NCI-H460 (cell line): ENCODE results near the gene TNS3. TPM values are rescaled to one million over a fixed set of nuclear protein-coding genes. Genes with fewer than 3 reads are reported as not detected.

Source experiments
- DNase-seq: peaks from one replicate; pipeline ENCODE4 v3.0.0-alpha.2; 2016; ENCODE audit warnings: low read depth; ENCODE audit errors: extremely low read depth
- total RNA-seq: library from RNA; depleted of rRNA; stranded (reverse); fragments of >200 nt; shearing (Covaris generic); gene quantifications from 2 replicates; pipeline ENCODE4 v1.2.3, GENCODE V29; 2014

The TNS3 gene
- total RNA-seq, 1 experiment from 2014 or later = 20.0 TPM

DNA sequence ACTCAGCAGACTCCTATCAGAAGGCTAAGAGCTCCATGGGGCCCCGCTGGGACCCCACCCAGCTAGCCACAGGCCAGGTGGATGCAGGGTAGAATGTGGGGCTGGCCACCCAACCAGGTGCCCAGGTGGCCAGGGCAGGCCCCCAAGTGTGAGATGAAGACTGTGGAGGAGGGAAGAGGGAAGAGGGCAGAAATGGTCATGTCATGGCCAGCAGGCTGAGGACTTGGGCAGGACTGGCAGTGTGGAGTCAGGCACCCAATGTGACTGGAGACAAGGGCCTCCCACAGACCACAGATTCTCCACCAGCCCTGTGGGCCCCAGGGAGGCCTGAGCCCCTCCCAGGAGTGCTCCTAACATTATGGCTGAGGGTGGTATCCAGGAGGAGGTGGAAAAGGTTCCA is 141.6 kb downstream of the TNS3 start:
- no peak for DNase-seq

- no peak for DNase-seq
Measured at GRCh38 chr7:47439181-47439667, 142.7 kb downstream of the TNS3 start.

DNA sequence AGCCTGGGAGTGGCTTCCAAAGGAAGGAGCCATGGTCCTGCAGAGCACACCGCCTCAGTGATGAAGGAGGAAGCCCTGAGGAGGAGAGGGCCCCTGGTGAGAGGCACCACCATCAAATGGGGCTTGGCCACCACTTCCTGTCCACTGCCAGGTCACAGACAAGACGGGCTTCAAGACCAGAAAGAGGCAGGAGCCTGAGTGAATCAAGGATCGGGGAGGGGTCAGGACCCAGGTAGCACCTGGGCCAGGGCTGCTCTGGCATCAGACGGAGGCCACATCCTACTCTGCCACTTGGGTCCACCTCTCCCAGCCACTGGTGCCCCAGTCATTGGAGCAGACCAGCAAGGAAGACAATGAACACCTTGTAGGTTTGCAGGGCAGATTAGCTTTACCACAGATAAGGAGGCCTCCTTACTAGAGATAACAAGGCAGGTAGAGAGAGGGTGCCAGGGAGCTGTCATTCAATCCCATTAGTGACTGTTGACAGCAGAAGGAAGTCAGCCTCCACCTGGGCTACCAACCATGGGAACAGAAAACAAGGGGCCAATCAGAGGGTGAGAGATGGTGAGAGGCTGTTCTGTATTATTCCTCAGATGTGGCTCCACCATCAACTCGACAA is 143.4 kb downstream of the TNS3 start:
- DNase-seq = no peak

DNA sequence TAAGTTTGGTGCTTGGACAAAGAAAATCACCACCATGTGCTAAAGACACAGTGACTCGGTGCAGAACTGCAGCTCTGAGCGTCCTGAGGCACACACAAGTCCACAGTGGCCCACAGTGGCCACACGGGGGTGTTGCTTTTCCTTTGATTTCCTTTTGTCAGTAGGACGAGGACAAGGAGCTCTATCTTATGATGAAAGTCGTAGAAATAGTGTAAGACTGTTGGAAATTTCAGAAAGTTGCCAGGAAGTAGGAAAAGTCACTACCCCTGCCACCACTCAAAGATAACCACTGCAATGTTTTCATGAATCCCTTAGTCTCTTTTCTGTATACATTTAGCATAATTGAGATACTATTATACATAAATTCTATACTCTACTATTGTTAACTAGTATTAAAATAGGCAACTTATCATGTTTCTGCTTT is 146.0 kb downstream of the TNS3 start:
- peak; percentile 92 for DNase-seq

GRCh38 chr7:47433564-47433895 is 148.4 kb downstream of the TNS3 start:
- no peak for DNase-seq

- no peak for DNase-seq
Measured at GRCh38 chr7:47432671-47433563, 149.0 kb downstream of the TNS3 start.

DNA sequence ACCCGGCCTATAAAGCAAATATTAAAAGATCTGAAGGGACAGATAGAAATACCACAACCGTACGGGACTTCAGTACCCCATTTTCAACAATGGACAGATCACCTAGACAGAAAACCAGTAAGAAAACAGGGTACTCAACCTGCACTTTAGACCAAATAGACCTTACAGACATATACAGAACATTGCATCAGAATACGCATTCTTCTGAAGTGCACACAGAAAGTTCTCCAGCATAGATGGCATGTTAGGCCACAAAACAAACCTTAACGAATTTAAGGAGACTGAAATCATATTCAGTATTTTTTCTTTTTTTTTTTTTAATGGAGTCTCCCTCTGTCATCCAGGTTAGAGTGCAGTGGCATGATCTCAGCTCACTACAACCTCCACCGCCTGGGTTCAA is 151.5 kb downstream of the TNS3 start:
- no peak for DNase-seq

DNA sequence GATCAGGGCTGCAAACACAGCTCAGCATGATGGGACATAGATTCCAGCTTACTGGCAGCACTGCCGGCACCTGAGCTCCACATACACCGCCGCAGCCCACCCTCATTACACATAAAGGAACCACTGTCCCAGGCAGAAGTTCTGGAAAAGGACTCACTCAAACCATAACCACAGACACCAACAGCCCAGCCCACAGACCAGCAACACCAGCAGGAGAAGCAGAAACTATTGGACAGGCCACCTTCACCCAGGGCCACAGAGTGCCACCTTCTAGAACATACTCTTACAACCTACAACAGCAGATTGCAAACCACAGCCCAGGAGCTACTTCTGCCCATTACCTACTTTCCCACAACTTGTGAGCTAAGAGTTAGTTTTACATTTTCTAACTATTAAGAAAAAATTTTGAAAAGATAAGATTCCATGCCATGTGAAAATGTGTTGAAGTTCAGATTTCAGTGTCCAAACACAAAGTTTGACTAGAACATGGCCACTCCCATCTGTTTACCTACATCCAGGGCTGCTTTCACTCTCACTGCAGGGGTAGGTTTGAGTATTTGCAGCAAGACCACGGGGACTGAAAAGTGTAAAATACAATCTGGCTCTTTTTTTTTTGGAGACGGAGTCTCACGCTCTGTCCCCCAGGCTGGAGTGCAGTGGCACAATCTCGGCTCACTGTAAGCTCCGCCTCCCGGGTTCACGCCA is 153.0 kb downstream of the TNS3 start:
- no peak for DNase-seq

DNA sequence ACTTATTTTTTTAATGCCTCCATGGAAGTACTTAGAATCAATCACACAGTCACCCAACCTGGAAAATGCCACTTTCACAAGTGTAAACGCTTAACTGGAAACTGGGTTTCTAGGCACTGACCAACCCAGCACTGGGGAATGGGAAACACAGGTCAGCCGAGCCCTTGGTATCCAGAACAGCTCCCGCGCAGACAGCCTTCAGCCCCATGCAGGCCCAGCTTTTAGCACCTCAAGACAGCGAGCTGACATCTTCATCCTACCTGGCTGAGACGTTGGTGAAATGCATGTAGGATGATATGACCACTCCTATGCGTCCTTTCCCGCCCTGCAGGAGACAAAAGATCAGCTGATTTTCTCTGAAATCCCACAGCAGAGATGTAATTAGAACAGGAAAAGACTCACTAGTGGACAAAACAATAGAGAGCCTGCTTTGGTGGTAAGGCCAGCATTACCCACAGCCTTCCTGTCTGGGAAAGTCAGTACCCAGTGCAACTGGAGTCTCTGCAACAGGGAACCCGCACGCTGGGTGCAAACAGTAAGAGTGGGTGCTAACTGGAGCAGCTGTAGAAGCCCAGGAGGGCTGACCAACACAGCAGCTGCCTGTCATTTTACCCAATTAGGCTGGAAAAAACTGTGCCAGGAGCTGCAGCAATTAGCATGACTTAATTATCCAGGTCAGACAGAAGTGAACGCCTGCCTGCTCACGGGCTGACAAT is 153.7 kb downstream of the TNS3 start:
- no peak for DNase-seq

DNA sequence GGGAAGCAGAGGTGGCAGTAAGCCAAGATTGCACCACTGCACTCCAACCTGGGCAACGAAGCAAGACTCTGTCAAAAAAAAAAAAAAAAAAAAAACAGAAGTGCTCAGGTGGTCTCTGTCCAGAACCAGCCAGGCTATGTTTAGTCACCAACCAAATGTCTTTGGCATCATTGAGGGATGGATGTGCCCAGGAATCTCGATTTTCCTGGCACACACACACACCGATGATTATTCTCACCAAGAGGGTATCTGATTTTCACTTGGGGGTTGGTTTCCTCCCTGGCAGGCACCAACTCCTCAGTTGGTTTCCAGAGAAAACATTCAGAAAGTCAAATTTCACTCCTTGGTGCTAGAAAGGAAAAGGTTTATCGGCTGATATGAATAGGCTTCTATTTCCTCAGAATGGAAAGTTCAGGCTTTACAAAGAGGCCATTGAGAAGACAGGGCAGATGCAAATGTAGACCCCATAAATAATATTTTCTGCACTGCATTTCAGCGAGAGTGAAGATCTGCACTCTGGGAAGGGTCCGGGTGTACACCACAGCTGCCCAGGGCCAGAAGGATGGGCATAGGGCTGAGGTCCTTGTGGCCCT is 154.8 kb downstream of the TNS3 start:
- DNase-seq = no peak

DNA sequence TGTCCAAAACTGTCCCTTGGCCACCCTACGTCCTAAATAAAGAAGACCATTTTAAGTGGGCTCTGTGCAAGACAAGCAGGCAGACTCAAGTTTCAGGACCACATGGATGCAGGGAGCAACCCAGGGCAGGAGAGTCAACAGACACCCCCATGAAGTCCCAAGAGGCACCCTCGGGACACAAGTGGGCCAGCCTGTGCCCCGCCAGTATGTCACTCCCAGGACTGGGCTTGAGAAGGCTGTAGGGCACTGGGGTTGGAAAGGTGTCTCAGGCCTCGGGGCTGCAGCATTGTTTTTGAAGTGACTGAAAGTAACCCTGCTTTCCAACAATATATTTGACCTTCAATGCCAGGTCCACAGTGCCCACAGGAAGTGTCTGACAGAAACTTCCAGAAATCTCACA is 157.4 kb downstream of the TNS3 start:
- DNase-seq = no peak

DNA sequence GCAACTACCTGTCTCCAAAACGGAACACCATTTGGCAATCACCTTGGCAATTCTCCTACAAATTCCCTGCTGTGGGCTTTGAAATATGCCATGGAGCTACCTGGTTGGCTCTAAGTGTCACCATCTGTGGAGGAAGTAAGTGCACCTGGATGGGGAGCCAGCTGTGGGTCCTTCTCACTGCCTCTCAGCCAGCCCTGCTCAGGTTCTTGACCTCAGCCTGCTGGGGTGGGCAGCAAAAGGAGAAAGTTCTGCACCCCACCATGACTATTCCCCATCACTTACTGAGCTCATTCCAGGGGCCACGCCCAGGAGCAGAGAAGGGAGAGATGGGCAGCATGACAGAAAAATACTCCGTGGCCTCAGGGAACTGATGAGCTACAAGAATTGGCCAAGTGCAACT is 158.7 kb downstream of the TNS3 start:
- no peak for DNase-seq

DNA sequence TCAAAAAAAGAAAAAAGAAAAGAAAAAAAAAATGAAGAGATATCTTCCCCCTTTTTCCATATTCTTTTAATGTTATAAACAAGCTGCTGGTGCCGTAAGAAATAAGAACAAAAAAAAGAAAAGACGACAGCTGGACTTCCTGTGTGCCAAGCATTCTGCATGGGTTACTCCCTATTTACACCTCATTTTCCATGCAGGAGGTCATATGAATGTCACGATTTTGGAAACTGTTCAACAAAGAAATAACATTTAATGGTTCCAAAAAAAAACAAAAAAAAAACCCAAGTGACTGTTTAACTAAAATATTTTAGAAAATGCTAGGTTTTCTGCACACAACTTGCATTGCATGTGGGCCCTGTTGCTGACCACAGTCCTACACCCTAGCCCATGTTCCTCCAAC is 159.3 kb downstream of the TNS3 start:
- no peak for DNase-seq

GRCh38 chr7:47421456-47421855 is 160.5 kb downstream of the TNS3 start:
- DNase-seq = no peak

DNA sequence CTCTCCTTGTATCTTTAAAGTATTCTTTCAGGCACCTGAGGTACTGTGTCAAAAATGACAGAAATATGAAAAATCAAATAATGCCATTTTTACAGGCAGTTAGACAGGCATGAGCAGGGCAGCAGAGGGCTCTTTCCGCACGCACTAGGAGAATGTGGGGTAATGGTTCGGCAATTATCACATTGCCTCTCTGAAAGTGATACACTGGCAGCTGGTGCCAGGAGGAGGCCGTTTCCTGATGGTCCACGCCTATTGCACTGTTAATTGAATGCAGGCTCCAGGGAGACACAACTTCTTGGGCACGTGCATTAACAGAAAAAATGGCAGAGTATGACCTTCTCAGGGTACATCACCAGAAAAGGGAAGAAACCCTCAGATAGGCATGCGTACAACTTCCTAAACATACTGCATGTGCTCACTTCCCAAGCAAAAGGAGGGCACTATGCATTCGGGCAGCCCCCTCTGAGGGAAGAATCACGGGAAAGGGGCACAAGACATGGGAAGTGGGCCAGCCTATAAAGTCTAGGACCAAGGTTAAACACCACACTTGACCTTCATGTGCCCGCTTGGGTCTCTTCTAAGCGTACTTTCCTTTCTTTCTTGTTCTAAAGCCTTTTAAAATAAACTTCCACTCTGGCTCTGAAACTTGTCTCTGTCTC is 161.7 kb downstream of the TNS3 start:
- DNase-seq = no peak

DNA sequence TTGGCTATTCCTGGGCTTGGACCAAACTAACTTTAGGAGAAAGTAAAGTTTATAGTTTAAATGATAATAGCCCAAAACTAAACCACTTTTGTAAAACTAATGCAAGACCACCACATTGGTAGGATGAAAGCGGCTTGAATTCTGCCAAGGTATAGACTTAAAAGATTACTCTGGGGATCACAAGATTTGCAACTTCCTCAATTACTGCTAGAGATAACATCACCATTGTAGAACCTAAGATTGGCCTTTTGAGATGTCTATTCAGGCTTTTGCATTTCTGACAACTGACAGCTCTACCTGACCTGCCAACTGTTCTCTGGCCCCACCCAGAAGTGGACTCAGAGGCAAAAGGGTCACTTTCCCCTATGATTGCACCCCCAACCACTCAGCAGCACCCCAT is 162.4 kb downstream of the TNS3 start:
- DNase-seq = no peak

GRCh38 chr7:47418601-47419309 is 163.2 kb downstream of the TNS3 start:
- no peak for DNase-seq

DNA sequence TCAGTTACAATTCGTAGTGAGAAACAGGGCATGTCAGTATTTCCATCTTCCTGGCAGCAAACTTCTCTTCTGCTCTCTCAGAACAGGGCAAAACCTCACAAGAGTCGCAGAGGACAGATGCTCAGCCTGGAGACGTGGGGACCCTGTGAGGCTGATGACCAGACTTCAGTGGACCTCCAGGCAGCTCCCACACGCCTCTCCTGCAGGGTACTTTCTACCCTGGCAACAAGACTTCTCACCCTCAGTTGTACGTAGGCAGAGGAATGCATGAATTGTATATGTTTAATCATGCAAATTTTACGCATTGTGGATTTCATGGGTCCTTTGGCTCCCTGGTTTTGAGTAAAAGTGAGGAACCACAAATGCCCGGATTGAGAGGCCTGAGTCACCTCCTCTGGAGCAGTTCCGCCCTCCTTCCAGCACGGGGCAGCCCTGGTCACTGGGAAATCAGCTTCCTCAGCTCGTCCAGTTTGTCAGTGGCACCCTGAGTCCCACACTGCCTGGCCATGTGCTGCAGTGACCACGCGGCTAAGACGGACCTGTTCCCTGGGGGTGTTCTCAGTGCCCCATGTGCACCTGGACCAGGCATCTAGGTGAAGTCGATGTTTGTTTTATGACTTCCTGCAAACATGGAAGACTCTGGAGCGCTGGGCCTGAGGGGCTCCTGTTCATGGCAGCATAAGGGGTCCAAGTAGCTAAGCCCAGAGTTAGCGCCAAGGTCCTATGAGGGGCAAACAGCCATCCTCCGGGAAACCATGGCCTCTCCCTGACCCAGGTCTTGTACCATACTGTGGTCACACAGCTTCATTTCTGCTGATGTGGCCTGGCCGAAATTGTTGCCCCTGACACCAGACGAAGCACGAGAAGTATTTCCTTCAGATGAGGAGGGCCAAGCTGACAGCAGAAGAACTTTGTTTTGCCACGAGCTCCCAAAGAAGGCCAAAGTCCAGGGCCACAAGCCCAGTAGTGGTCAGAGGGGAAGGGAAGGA is 165.1 kb downstream of the TNS3 start:
- DNase-seq = no peak
